HepG2 (cell line): ENCODE measurements around the gene DDX4. TPM values are rescaled to one million over a fixed set of nuclear protein-coding genes. Genes with fewer than 3 reads are reported as not detected.

ENCODE experiments used
- AGO2 ChIP-seq: fragments of 200-400 bp; formaldehyde crosslinking; optimal IDR thresholded peaks from 2 replicates; pipeline ENCODE3; 2017; ENCODE audit warnings: mild to moderate bottlenecking, low read depth, low read length, moderate library complexity
- AKAP8 ChIP-seq: sonication (generic); formaldehyde crosslinking; IDR thresholded peaks from 2 replicates; pipeline ENCODE4 v1.5.1; 2020; ENCODE audit warnings: mild to moderate bottlenecking, missing genetic modification reagents
- DR1 ChIP-seq: sonication (generic); formaldehyde crosslinking; IDR thresholded peaks from 2 replicates; pipeline ENCODE4 v1.8.0; 2021; ENCODE audit warnings: mild to moderate bottlenecking, missing genetic modification reagents, inconsistent platforms
- GFI1 ChIP-seq: sonication (generic); formaldehyde crosslinking; IDR thresholded peaks from 2 replicates; pipeline ENCODE4 v1.5.0; 2020; ENCODE audit warnings: missing genetic modification reagents, mild to moderate bottlenecking, borderline replicate concordance
- IRF2 ChIP-seq: IDR thresholded peaks from 2 replicates; pipeline ENCODE4 v1.6.1; 2018; ENCODE audit warnings: missing genetic modification reagents, missing compliant biosample characterization
- ISX ChIP-seq: sonication (generic); formaldehyde crosslinking; conservative IDR thresholded peaks from 2 replicates; pipeline ENCODE4 v1.5.0; 2020; ENCODE audit warnings: missing genetic modification reagents
- MIER3 ChIP-seq: IDR thresholded peaks from 2 replicates; pipeline ENCODE4 v1.6.1; 2016; ENCODE audit warnings: missing compliant biosample characterization, borderline replicate concordance
- MXI1 ChIP-seq: IDR thresholded peaks from 3 replicates; pipeline ENCODE4 v1.6.1; 2012; ENCODE audit warnings: low read depth, low read length, inconsistent platforms, borderline replicate concordance
- POLR2G ChIP-seq: fragments of 200-400 bp; formaldehyde crosslinking; IDR thresholded peaks from 2 replicates; pipeline ENCODE4 v1.6.1; 2018; ENCODE audit warnings: mild to moderate bottlenecking, low read depth, low read length, moderate library complexity
- SMYD3 ChIP-seq: sonication (generic); formaldehyde crosslinking; IDR thresholded peaks from 2 replicates; pipeline ENCODE4 v1.8.1; 2023; ENCODE audit warnings: mild to moderate bottlenecking, missing genetic modification reagents
- SOX13 ChIP-seq, 3 experiments: fragments of 450-650 bp in 1 of 3; sonication (generic) in 1 of 3; formaldehyde crosslinking in 1 of 3; IDR thresholded peaks in 2 of 3; conservative IDR thresholded peaks in 1 of 3; 2 replicates each; pipeline versions ENCODE4 v1.5.0 to v1.6.1; 2016 to 2020; ENCODE audit warnings: antibody characterized with exemption in 1 of 3, mild to moderate bottlenecking in 1 of 3, missing compliant biosample characterization in 1 of 3, missing genetic modification reagents in 1 of 3, moderate library complexity in 1 of 3
- ZNF292 ChIP-seq: sonication (generic); formaldehyde crosslinking; IDR thresholded peaks from 2 replicates; pipeline ENCODE4 v1.8.1; 2022; ENCODE audit warnings: mild to moderate bottlenecking, low read depth, missing genetic modification reagents, borderline replicate concordance
- ZNF33B ChIP-seq: sonication (generic); formaldehyde crosslinking; IDR thresholded peaks from 2 replicates; pipeline ENCODE4 v1.5.1; 2020; ENCODE audit warnings: mild to moderate bottlenecking, missing genetic modification reagents
- polyA plus RNA-seq, 8 experiments: library from polyadenylated mRNA; depleted of rRNA in 3 of 8; stranded (reverse) in 7 of 8; unstranded in 1 of 8; fragments of >200 nt; fragmentation: Illumina TruSeq in 4 of 8; extraction: Trizol in 4 of 8; gene quantifications; 2 replicates each; pipeline versions ENCODE4 v1.2.1 to v1.2.3, GENCODE V29; 2011 to 2016; ENCODE audit warnings: low read depth in 4 of 8, missing spikeins in 1 of 8, mixed read lengths in 1 of 8; ENCODE audit not compliant: insufficient read depth in 1 of 8
- total RNA-seq, 5 experiments: library from RNA; depleted of rRNA; stranded (reverse); fragments of >200 nt; fragmentation: Illumina TruSeq; extraction: Trizol; gene quantifications; 2 replicates each; pipeline ENCODE4 v1.2.3, GENCODE V29; 2016; ENCODE audit warnings: low read depth in 1 of 5
- TF ChIP-seq, protein P1 (sequence below): sonication (generic); formaldehyde crosslinking; IDR thresholded peaks from 2 replicates; pipeline ENCODE4 v1.5.0; 2020; ENCODE audit warnings: missing genetic modification reagents
- TF ChIP-seq, protein P2 (sequence below): sonication (generic); formaldehyde crosslinking; IDR thresholded peaks from 2 replicates; pipeline ENCODE4 v1.5.0; 2020; ENCODE audit warnings: missing genetic modification reagents
- TF ChIP-seq, protein P3 (sequence below): sonication (generic); formaldehyde crosslinking; IDR thresholded peaks from 2 replicates; pipeline ENCODE4 v1.5.1; 2020; ENCODE audit warnings: missing genetic modification reagents, mild to moderate bottlenecking, borderline replicate concordance
- TF ChIP-seq, protein P4 (sequence below): sonication (generic); formaldehyde crosslinking; IDR thresholded peaks from 2 replicates; pipeline ENCODE4 v1.4.0; 2020; ENCODE audit warnings: low read depth, missing genetic modification reagents
- TF ChIP-seq, protein P5 (sequence below): sonication (generic); formaldehyde crosslinking; IDR thresholded peaks from 2 replicates; pipeline ENCODE4 v1.4.0; 2020; ENCODE audit warnings: missing genetic modification reagents

DDX4 gene
- total and polyA plus RNA-seq, 2 of the 13 experiments (the other 11 are each of a cell fraction or from before 2014, with no cell fraction given) = 0.05 TPM; not detected in 1

DNA sequence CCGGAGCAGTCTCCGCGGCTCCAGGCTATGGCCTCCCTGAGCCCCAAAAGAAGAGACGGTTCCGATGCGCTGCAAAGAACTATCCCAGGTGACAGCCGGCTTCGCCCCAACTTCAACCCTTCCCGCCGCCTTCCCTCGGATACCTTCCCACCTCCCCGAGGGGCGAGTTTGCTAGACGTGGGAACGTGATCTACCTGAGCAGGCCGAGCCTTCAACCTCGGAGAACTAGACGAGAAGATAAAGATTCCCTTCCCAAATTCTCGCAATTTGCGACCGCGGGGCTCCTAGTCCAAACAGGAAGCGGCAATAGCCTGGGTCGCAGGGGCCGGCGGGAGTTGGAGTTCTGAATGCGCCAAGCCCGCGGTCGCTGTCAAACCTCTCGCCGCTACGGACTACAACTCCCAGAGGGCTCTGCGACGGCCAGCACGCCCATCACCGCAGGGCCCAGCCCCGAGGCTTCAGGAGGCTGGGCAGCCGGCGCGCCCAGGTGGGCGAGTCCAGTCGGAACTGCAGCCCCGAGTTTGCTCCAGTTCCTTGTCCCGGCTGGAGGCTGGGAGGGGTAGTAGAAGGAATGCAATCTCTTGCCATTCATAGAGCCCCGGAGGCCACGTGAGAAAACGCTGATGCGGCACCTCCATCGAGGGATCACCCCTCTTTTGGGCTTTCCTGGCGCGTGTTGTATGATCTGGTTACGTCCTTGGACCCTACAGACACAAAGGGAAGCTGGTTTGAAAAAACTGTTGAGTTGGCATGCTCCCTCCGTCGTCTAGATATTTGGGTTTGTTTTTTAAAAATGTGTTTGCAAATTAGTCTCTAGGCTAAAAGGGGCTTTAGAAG is 25.6 kb upstream of the DDX4 start, which contains the start of gene SLC38A9 (continued):
- 0 out of 2 replicates have a peak, but pooled peaks have one; percentile 21 for TF ChIP-seq SMYD3 (CRISPR knock-in tag)
- TF ChIP-seq IRF2 = peak; percentile 70
- TF ChIP-seq POLR2G = peak; percentile 94
- TF ChIP-seq, protein P1, sequence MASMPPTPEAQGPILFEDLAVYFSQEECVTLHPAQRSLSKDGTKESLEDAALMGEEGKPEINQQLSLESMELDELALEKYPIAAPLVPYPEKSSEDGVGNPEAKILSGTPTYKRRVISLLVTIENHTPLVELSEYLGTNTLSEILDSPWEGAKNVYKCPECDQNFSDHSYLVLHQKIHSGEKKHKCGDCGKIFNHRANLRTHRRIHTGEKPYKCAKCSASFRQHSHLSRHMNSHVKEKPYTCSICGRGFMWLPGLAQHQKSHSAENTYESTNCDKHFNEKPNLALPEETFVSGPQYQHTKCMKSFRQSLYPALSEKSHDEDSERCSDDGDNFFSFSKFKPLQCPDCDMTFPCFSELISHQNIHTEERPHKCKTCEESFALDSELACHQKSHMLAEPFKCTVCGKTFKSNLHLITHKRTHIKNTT (CRISPR knock-in tag) = no peak
- TF ChIP-seq ZNF292 = peak; percentile 76
- 0 out of 2 replicates have a peak, but pooled peaks have one; percentile 14 for TF ChIP-seq SOX13 (IDR thresholded peaks at IDR 0.05)
- peak in 1 of 2 experiments; percentile 24; a peak in 1 of 4 replicates for TF ChIP-seq SOX13 (CRISPR knock-in tag; conservative IDR thresholded peaks at IDR 0.05 in 1 of 2, IDR thresholded peaks at IDR 0.05 in 1 of 2)
- TF ChIP-seq, protein P2, sequence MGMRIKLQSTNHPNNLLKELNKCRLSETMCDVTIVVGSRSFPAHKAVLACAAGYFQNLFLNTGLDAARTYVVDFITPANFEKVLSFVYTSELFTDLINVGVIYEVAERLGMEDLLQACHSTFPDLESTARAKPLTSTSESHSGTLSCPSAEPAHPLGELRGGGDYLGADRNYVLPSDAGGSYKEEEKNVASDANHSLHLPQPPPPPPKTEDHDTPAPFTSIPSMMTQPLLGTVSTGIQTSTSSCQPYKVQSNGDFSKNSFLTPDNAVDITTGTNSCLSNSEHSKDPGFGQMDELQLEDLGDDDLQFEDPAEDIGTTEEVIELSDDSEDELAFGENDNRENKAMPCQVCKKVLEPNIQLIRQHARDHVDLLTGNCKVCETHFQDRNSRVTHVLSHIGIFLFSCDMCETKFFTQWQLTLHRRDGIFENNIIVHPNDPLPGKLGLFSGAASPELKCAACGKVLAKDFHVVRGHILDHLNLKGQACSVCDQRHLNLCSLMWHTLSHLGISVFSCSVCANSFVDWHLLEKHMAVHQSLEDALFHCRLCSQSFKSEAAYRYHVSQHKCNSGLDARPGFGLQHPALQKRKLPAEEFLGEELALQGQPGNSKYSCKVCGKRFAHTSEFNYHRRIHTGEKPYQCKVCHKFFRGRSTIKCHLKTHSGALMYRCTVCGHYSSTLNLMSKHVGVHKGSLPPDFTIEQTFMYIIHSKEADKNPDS (CRISPR knock-in tag) = 0 out of 2 replicates have a peak, but pooled peaks have one; percentile 33
- TF ChIP-seq, protein P3, sequence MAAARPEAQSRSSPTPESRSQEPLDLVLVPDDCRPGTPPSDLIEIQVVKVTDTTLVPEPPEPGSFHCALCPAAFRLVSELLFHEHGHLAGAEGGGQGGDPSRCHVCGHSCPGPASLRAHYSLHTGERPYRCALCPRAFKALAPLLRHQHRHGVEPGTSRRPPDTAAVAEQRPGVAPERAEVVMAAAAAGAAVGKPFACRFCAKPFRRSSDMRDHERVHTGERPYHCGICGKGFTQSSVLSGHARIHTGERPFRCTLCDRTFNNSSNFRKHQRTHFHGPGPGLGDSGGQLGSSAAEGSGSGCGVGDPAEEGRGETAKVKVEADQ (CRISPR knock-in tag) = peak; percentile 83; the same call in 1 of the 2 replicates
- TF ChIP-seq MIER3 = no peak; the same call in 1 of the 2 replicates
- TF ChIP-seq, protein P4, sequence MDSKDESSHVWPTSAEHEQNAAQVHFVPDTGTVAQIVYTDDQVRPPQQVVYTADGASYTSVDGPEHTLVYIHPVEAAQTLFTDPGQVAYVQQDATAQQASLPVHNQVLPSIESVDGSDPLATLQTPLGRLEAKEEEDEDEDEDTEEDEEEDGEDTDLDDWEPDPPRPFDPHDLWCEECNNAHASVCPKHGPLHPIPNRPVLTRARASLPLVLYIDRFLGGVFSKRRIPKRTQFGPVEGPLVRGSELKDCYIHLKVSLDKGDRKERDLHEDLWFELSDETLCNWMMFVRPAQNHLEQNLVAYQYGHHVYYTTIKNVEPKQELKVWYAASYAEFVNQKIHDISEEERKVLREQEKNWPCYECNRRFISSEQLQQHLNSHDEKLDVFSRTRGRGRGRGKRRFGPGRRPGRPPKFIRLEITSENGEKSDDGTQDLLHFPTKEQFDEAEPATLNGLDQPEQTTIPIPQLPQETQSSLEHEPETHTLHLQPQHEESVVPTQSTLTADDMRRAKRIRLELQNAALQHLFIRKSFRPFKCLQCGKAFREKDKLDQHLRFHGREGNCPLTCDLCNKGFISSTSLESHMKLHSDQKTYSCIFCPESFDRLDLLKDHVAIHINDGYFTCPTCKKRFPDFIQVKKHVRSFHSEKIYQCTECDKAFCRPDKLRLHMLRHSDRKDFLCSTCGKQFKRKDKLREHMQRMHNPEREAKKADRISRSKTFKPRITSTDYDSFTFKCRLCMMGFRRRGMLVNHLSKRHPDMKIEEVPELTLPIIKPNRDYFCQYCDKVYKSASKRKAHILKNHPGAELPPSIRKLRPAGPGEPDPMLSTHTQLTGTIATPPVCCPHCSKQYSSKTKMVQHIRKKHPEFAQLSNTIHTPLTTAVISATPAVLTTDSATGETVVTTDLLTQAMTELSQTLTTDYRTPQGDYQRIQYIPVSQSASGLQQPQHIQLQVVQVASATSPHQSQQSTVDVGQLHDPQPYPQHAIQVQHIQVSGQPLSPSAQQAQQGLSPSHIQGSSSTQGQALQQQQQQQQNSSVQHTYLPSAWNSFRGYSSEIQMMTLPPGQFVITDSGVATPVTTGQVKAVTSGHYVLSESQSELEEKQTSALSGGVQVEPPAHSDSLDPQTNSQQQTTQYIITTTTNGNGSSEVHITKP (CRISPR knock-in tag) = peak; percentile 95
- TF ChIP-seq AGO2 = no peak
- TF ChIP-seq AKAP8 (CRISPR knock-in tag) = no peak
- TF ChIP-seq GFI1 = peak; percentile 67; the same call in 1 of the 2 replicates
- TF ChIP-seq ZNF33B (CRISPR knock-in tag) = 0 out of 2 replicates have a peak, but pooled peaks have one; percentile 19
- TF ChIP-seq DR1 (CRISPR knock-in tag) = peak; percentile 59
- TF ChIP-seq ISX = no peak
- peak; percentile 62; the same call in 2 of the 3 replicates for TF ChIP-seq MXI1
- TF ChIP-seq, protein P5, sequence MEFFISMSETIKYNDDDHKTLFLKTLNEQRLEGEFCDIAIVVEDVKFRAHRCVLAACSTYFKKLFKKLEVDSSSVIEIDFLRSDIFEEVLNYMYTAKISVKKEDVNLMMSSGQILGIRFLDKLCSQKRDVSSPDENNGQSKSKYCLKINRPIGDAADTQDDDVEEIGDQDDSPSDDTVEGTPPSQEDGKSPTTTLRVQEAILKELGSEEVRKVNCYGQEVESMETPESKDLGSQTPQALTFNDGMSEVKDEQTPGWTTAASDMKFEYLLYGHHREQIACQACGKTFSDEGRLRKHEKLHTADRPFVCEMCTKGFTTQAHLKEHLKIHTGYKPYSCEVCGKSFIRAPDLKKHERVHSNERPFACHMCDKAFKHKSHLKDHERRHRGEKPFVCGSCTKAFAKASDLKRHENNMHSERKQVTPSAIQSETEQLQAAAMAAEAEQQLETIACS (CRISPR knock-in tag) = no peak
